GM12878 (cell line): ENCODE data around the gene CYTH3.

Experiments
- MTA3 ChIP-seq: IDR thresholded peaks from 2 replicates; pipeline ENCODE4 v1.6.1; 2012; ENCODE audit warnings: low read length, inconsistent platforms, borderline replicate concordance
- TF ChIP-seq, protein P1 (sequence below), 3 experiments: IDR thresholded peaks in 2 of 3; conservative IDR thresholded peaks in 1 of 3; 2 replicates each; pipeline ENCODE4 v1.5.1; 2011; ENCODE audit warnings: low read depth in 3 of 3, low read length in 3 of 3, mild to moderate bottlenecking in 3 of 3, control low read depth in 2 of 3, moderate library complexity in 2 of 3, inconsistent platforms in 1 of 3, mixed read lengths in 1 of 3; ENCODE audit not compliant: control insufficient read depth in 2 of 3, insufficient read depth in 1 of 3; ENCODE audit errors: extremely low read depth in 1 of 3

DNA sequence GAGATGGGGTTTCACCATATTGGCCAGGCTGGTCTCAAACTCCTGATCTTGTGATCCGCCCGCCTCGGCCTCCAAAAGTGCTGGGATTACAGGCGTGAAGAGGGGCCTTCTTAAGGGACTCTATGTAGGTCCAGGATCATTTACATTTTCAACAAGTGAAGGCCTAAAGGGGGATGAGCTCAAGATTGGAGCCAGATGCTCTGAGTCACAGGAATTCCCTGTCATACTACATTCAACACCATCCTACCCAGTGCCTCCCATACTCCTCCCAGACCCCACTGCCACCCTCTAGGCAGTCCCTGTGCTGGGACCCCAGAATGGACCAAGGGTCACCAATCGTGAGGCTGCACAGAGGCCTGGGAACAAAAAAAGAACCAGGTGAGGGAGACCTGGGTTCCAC, 29.9 kb downstream of the CYTH3 start:
- TF ChIP-seq MTA3 = no peak
- TF ChIP-seq, protein P1, sequence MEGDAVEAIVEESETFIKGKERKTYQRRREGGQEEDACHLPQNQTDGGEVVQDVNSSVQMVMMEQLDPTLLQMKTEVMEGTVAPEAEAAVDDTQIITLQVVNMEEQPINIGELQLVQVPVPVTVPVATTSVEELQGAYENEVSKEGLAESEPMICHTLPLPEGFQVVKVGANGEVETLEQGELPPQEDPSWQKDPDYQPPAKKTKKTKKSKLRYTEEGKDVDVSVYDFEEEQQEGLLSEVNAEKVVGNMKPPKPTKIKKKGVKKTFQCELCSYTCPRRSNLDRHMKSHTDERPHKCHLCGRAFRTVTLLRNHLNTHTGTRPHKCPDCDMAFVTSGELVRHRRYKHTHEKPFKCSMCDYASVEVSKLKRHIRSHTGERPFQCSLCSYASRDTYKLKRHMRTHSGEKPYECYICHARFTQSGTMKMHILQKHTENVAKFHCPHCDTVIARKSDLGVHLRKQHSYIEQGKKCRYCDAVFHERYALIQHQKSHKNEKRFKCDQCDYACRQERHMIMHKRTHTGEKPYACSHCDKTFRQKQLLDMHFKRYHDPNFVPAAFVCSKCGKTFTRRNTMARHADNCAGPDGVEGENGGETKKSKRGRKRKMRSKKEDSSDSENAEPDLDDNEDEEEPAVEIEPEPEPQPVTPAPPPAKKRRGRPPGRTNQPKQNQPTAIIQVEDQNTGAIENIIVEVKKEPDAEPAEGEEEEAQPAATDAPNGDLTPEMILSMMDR (IDR thresholded peaks at IDR 0.05 in 2 of 3, conservative IDR thresholded peaks at IDR 0.05 in 1 of 3; ENCODE audit: control insufficient read depth in 2 of 3, extremely low read depth in 1 of 3, insufficient read depth in 1 of 3, low read depth in 3 of 3, low read length in 3 of 3) = no peak
